Activated T-helper 2 cell treated with anti-CD3 and anti-CD28 coated beads, Interferon-gamma antibody, Interleukin-2, Interleukin-4, amounts not matched to agents 10 μg/mL and 5 μg/mL and 100 μg/mL, durations not matched to agents 14 hours and 24 hours and 36 hours (primary cell): ENCODE measurements around the gene SORBS1. TPM values are rescaled to one million over a fixed set of nuclear protein-coding genes. Genes with fewer than 3 reads are reported as not detected.

Experiments used
- DNase-seq: peaks from one replicate; pipeline ENCODE4 v3.0.0; 2021; ENCODE audit warnings: low spot score
- H3K27ac Mint-ChIP-seq: one replicate; pipeline ENCODE4 v1.8.0; 2021; ENCODE audit warnings: mixed read lengths
- H3K27me3 Mint-ChIP-seq: one replicate; pipeline ENCODE4 v1.8.0; 2021; ENCODE audit warnings: low read depth, mixed read lengths
- H3K36me3 Mint-ChIP-seq: one replicate; pipeline ENCODE4 v1.8.0; 2021; ENCODE audit warnings: low read depth, mixed read lengths
- H3K4me1 Mint-ChIP-seq: one replicate; pipeline ENCODE4 v1.8.0; 2021; ENCODE audit warnings: low read depth, mixed read lengths
- H3K4me3 Mint-ChIP-seq: one replicate; pipeline ENCODE4 v1.8.0; 2021; ENCODE audit warnings: low read depth, mild to moderate bottlenecking, moderate library complexity, mixed read lengths
- H3K9me3 Mint-ChIP-seq: one replicate; pipeline ENCODE4 v1.8.0; 2021; ENCODE audit warnings: mixed read lengths
- intact Hi-C: fragments of 100-400 bp; cut with micrococcal nuclease; formaldehyde crosslinking; loops from one replicate; pipeline ENCODE4 v1.15.1; 2023
- total RNA-seq: library from RNA; stranded (reverse); gene quantifications from 2 replicates; pipeline ENCODE4 v1.2.3, GENCODE V29; 2022

SORBS1 gene
- total RNA-seq, 1 donor from 2014 or later = 0.43 TPM

GRCh38 chr10:95329296-95329695, 231.9 kb downstream of the SORBS1 start:
- Mint-ChIP-seq H3K27ac (no peak overlapping the region), H3K27me3 (peaks cover 7% of the 10 kb centered on the region), H3K4me3 (no peak overlapping the region), H3K9me3 (no peaks in the 10 kb centered on the region), H3K4me1 (peaks cover 1% of the 10 kb centered on the region), H3K36me3 (no peaks in the 10 kb centered on the region)
- intact Hi-C loops = no loop called here
- no peak for DNase-seq

DNA sequence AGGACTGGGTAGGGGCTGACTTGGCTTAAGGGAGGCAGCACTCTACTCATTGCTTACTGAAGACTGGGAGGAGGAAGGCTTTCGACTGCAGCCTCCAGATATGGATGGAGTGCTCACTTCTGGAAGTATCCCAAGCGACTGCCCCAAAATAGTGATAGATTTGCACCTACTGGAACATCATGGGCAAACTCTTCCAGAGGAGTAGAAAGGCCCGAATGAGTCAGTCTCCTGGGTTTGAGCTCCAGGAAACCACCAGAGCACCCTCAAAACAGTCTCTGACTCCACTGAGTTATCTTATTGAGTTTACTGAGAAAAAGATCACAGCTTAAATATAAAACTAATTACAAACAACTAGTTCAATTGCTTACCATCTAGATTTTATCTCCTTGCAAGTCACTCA, 233.2 kb downstream of the SORBS1 start:
- Mint-ChIP-seq H3K4me3 (no peak overlapping the region), H3K9me3 (no peaks in the 10 kb centered on the region), H3K27ac (no peak overlapping the region), H3K27me3 (peaks cover 8% of the 10 kb centered on the region), H3K36me3 (no peaks in the 10 kb centered on the region), H3K4me1 (peaks cover 1% of the 10 kb centered on the region)
- no peak for DNase-seq
- intact Hi-C loops = no loop called here

DNA sequence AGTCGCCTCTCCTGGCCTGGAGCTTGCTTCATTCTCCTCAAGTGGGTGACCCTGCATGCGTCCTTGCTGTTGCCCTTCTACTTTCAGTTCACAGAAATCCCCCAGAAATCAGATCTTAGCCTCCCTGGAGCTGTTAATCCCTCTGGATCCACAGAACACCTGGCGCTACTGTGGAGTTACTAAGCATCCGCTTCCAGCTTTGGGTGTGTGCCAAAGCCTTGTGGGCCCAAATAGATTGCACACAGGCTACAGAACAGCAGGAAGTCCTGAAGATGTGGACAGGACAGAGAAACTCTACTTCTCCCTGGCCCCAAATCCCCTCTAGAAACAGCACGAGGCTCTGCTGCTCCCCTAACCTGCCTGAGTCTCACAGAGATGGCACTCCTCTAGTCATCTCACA, 233.8 kb downstream of the SORBS1 start:
- intact Hi-C loops = no loop called here
- DNase-seq = no peak
- Mint-ChIP-seq H3K4me3 (no peak overlapping the region), H3K27me3 (peaks cover 8% of the 10 kb centered on the region), H3K4me1 (peaks cover 1% of the 10 kb centered on the region), H3K27ac (no peak overlapping the region), H3K36me3 (no peaks in the 10 kb centered on the region), H3K9me3 (no peaks in the 10 kb centered on the region)

GRCh38 chr10:95326396-95326795, 234.8 kb downstream of the SORBS1 start:
- no peak for DNase-seq
- intact Hi-C loops = no loop called here
- Mint-ChIP-seq H3K4me1 (peaks cover 1% of the 10 kb centered on the region), H3K9me3 (no peaks in the 10 kb centered on the region), H3K27ac (no peak overlapping the region), H3K4me3 (no peak overlapping the region), H3K36me3 (no peaks in the 10 kb centered on the region), H3K27me3 (peaks cover 14% of the 10 kb centered on the region)

DNA sequence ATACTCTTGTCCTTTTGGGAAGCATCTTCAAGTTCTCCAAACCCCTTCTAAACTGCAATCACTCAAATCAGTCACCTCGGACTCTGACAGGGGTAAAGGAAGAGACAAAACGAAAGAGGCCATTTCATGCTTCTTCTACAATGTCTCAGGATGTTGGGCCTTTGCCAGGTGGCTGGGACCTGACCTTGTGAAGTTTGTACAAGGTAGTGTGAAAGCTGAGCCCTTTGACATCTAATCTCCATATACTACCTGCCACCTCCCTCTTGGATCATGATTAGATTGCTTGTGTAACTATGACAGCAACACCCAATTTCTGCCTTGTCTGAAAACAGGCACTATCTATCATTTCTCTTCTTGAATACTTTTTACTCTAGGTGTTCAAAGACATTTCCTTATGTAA, 235.3 kb downstream of the SORBS1 start:
- no peaks in the 10 kb centered on the region for H3K36me3 Mint-ChIP-seq

DNA sequence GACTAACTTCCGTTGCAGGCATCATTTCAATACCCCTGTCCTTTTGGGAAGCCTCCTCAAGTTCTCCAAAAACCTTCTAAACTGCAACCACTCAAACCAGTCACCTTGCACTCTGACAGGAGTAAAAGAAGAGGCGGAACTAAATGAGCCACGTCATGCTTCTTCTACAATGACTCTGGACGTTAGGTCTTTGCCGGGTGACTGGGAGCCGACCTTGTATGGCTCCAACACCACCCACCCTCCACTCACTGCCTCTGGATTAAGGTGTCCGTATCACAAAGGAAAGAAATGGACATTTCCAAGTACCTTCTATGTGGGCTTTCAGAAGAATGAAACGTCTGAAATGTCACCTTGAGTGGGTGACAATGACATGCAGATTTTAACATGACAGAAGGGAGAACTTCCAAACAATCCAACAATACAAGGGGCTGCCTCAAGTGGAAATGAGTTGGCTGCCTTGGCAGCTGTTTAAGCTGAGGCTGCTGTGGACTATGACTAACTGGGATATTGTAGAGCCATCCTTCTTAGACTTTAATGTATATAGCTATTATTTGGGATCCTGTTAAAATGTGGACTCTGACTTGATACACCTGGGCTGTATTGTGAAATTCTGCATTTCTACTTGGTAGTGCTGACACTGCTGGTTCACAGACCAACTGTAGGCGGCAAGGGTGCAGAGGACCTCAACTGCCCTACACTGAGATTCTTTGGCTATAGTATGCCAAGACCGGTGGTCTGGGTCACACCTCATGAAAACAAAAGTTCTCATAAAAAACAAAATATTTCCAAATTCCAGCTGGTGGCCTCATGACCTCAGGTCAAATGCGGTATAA, 236.5 kb downstream of the SORBS1 start:
- Mint-ChIP-seq H3K36me3 (no peaks in the 10 kb centered on the region), H3K4me1 (peaks cover 1% of the 10 kb centered on the region), H3K27ac (no peak overlapping the region), H3K4me3 (no peak overlapping the region), H3K27me3 (peaks cover 27% of the 10 kb centered on the region), H3K9me3 (no peaks in the 10 kb centered on the region)
- DNase-seq = no peak
- intact Hi-C loops = no loop called here

More for the DNA sequence above, 235.3 kb downstream of the SORBS1 start:
- H3K9me3 Mint-ChIP-seq = no peaks in the 10 kb centered on the region
- no peak for DNase-seq
- H3K27me3 Mint-ChIP-seq = peaks cover 19% of the 10 kb centered on the region
- H3K27ac Mint-ChIP-seq = no peak overlapping the region
- peaks cover 1% of the 10 kb centered on the region for H3K4me1 Mint-ChIP-seq
- intact Hi-C loops = no loop called here
- no peak overlapping the region for H3K4me3 Mint-ChIP-seq

DNA sequence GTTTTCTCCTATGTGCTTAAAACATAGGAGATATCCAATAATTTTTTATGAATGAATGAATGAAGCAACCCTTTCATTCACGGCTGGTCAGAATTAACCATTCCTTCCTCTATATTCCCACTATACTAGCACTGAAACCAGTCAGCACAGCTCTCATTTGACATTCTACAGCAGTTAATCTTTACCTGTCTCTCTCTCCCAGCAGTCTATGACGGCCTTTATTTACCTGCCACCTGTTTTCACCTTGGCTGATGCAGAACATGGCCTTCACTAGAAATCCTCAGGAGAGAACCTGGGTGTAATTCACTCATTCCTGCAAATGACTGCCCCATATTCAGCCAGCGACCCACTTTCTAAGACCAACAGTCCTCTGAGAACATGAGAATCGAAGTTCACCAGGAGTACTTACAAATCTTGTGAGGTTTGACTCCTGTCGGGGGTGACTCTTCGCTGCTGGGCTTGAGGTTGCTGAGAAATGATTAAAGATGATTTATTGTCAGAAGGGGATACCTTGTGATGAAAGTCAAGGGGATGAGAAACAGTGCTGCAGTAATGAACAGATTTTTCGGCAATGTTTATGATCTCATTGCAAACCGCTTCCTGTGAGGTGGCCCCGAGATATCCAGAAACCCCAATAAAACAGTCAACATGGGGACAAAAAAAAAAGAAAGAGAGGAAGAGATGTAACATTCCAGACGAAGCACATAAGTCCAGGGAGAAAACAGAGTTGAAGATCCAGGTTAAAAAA, 239.4 kb downstream of the SORBS1 start:
- Mint-ChIP-seq H3K4me3 (no peak overlapping the region), H3K27me3 (peaks cover 24% of the 10 kb centered on the region), H3K9me3 (no peaks in the 10 kb centered on the region), H3K36me3 (no peaks in the 10 kb centered on the region), H3K4me1 (no peaks in the 10 kb centered on the region), H3K27ac (no peak overlapping the region)
- intact Hi-C loops = no loop called here
- no peak for DNase-seq

DNA sequence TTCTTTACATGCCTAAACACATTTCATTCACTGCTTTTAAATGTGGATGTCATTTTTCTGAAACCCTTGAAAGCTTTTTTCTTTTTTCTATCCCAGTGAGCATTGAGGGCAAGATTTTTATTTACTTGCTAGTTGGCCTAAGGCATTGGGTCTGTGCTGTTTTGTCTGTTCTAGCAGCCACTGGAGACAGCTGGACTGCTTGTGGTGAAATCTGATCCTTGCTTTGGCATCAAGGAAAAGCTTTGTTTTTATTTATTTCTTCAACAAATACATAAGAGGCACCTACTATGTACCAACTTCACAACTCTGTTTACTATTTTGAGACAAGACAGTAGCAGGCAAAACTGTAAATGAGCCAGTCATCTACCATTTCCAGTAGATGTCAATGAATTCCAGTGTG, 241.9 kb downstream of the SORBS1 start:
- H3K27ac Mint-ChIP-seq = no peak overlapping the region
- no peak for DNase-seq
- H3K36me3 Mint-ChIP-seq = no peaks in the 10 kb centered on the region
- intact Hi-C loops = no loop called here
- no peaks in the 10 kb centered on the region for H3K9me3 Mint-ChIP-seq
- peaks cover 32% of the 10 kb centered on the region for H3K27me3 Mint-ChIP-seq
- no peaks in the 10 kb centered on the region for H3K4me1 Mint-ChIP-seq
- no peak overlapping the region for H3K4me3 Mint-ChIP-seq

DNA sequence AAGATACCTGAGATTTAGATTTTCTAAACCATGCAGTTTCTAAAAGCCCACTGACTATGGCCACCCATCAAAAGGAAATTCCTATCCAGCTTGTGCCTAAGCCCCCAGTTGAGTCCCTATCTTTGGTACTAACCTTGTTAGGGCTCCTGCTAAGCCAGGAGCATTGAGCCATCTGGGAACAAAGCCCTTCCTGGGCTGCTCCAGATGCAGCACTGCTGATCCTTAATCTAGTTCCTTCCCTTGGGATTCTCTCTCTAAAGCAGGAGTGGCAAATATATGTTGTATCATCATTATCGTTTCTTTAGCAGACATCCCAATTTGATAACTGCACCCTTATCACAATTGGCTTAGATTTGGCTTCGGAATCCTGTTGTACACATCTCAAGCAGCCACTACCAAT, 245.7 kb downstream of the SORBS1 start:
- no peak overlapping the region for H3K27ac Mint-ChIP-seq
- intact Hi-C loops = no loop called here
- H3K9me3 Mint-ChIP-seq = no peaks in the 10 kb centered on the region
- no peaks in the 10 kb centered on the region for H3K36me3 Mint-ChIP-seq
- DNase-seq = no peak
- peaks cover 22% of the 10 kb centered on the region for H3K27me3 Mint-ChIP-seq
- H3K4me1 Mint-ChIP-seq = peaks cover 3% of the 10 kb centered on the region
- no peak overlapping the region for H3K4me3 Mint-ChIP-seq

GRCh38 chr10:95314192-95314918, 246.8 kb downstream of the SORBS1 start:
- Mint-ChIP-seq H3K4me1 (peaks cover 13% of the 10 kb centered on the region), H3K27me3 (peaks cover 18% of the 10 kb centered on the region), H3K4me3 (no peak overlapping the region), H3K27ac (no peak overlapping the region), H3K9me3 (no peaks in the 10 kb centered on the region), H3K36me3 (no peaks in the 10 kb centered on the region)
- DNase-seq = no peak
- intact Hi-C loops = no loop called here

GRCh38 chr10:95312986-95313495, 248.1 kb downstream of the SORBS1 start:
- Mint-ChIP-seq H3K36me3 (no peaks in the 10 kb centered on the region), H3K27me3 (peaks cover 17% of the 10 kb centered on the region), H3K9me3 (no peaks in the 10 kb centered on the region), H3K4me3 (no peak overlapping the region), H3K4me1 (peaks cover 23% of the 10 kb centered on the region), H3K27ac (no peak overlapping the region)
- intact Hi-C loops = no loop called here
- DNase-seq = no peak

- DNase-seq = no peak
- Mint-ChIP-seq H3K36me3 (no peaks in the 10 kb centered on the region), H3K27ac (no peak overlapping the region), H3K4me1 (peaks cover 24% of the 10 kb centered on the region), H3K27me3 (peaks cover 18% of the 10 kb centered on the region), H3K9me3 (no peaks in the 10 kb centered on the region), H3K4me3 (no peak overlapping the region)
- intact Hi-C loops = no loop called here
These were observed 248.9 kb downstream of the SORBS1 start for GRCh38 chr10:95312257-95312656.
